K562 (cell line): ENCODE measurements around the gene ENG. TPM values are rescaled to one million over a fixed set of nuclear protein-coding genes. Genes with fewer than 3 reads are reported as not detected.

Experiments
- ATAC-seq: fragments of 200-7000 bp; cut with Tn5 transposase; 3 replicates; pipeline ENCODE4 v1.9.1; 2020; ENCODE audit warnings: moderate library complexity
- BruUV-seq: library from RNA; stranded (reverse); fragments of 400-500 nt; replicated peaks from 2 replicates; lab custom pipeline; 2021; lab: Mats Ljungman, UMichigan
- CTCF ChIA-PET: fragments of 300-600 bp; formaldehyde crosslinking; extraction: SDS; loops from one replicate; lab custom pipeline; 2021; ENCODE audit warnings: low intra/inter-chr PET ratio; lab: Yijun Ruan, JAX
- POLR2A ChIA-PET: fragments of 300-600, 350-650 bp; sonication (Branson Sonifier 250); formaldehyde crosslinking; extraction: SDS; loops from one replicate; lab custom pipeline; 2021; ENCODE audit warnings: antibody characterized with exemption, inconsistent platforms; lab: Yijun Ruan, JAX
- DNase-seq, 4 experiments: peaks; one replicate each; pipeline versions ENCODE4 v3.0.0 to v3.0.0-alpha.2; 2011 to 2018; ENCODE audit warnings: low spot score in 3 of 4, mixed read lengths in 3 of 4; ENCODE audit errors: extremely low read depth in 1 of 4
- FAIRE-seq: peaks from 2 replicates; lab custom pipeline; 2011; peaks lifted over from hg19 to GRCh38; lab: Jason Lieb, UNC
- H2AFZ ChIP-seq: 2 replicates; pipeline ENCODE4 v1.6.0; 2011; ENCODE audit warnings: low read depth, low read length, control low read depth, inconsistent platforms
- H3K27ac ChIP-seq: fragments of 200-600 bp; 3 replicates; pipeline ENCODE4 v1.8.0; 2011; ENCODE audit warnings: low read depth, mild to moderate bottlenecking, control low read depth, inconsistent platforms, low read length, moderate library complexity, mixed read lengths; ENCODE audit errors: extremely low read depth
- H3K27me3 ChIP-seq, 2 experiments: fragments of 300-600 bp in 1 of 2; 2 replicates in 1 of 2; 3 replicates in 1 of 2; pipeline versions ENCODE4 v1.6.0 to v1.8.0; 2011; ENCODE audit warnings: inconsistent platforms in 2 of 2, low read length in 2 of 2, mild to moderate bottlenecking in 1 of 2, mixed read lengths in 1 of 2, moderate library complexity in 1 of 2; ENCODE audit not compliant: control insufficient read depth in 2 of 2, insufficient read depth in 2 of 2
- H3K36me3 ChIP-seq: fragments of 300-600 bp; 3 replicates; pipeline ENCODE4 v1.8.0; 2011; ENCODE audit warnings: mild to moderate bottlenecking, low read length, inconsistent platforms; ENCODE audit not compliant: control insufficient read depth, insufficient read depth
- H3K4me1 ChIP-seq, 2 experiments: fragments of 200-600 bp in 1 of 2; replicated peaks in 1 of 2; 2 replicates in 1 of 2; 3 replicates in 1 of 2; pipeline versions ENCODE4 v1.5.1 to v1.8.0; 2011; ENCODE audit warnings: inconsistent platforms in 2 of 2, low read length in 2 of 2, mild to moderate bottlenecking in 1 of 2, mixed read lengths in 1 of 2, moderate library complexity in 1 of 2; ENCODE audit not compliant: control insufficient read depth in 2 of 2, insufficient read depth in 2 of 2
- H3K4me2 ChIP-seq: 2 replicates; pipeline ENCODE4 v1.6.1; 2011; ENCODE audit warnings: low read length, control low read depth, inconsistent platforms, mixed read lengths; ENCODE audit not compliant: insufficient read depth
- H3K4me3 ChIP-seq: fragments of 200-600 bp; sonication (generic), shearing (Covaris generic); 2 replicates; pipeline ENCODE4 v1.5.1; 2016; ENCODE audit warnings: control low read depth, inconsistent platforms
- H3K79me2 ChIP-seq: fragments of 200-600 bp; 3 replicates; pipeline ENCODE4 v1.8.0; 2011; ENCODE audit warnings: low read length, inconsistent platforms; ENCODE audit not compliant: control insufficient read depth, insufficient read depth
- H3K9ac ChIP-seq, 2 experiments: 2 replicates each; pipeline versions ENCODE4 v1.6.0 to v1.6.1; 2011; ENCODE audit warnings: low read depth in 2 of 2, low read length in 2 of 2, control low read depth in 1 of 2, inconsistent platforms in 1 of 2, mild to moderate bottlenecking in 1 of 2, mixed read lengths in 1 of 2; ENCODE audit not compliant: insufficient read depth in 1 of 2
- H3K9me1 ChIP-seq: one replicate; pipeline ENCODE4 v1.6.0; 2011; ENCODE audit warnings: inconsistent platforms, mild to moderate bottlenecking, low read length, moderate library complexity; ENCODE audit not compliant: control insufficient read depth, insufficient read depth
- H3K9me3 ChIP-seq: replicated peaks from 2 replicates; pipeline ENCODE4 v1.5.1; 2011; ENCODE audit warnings: low read depth, low read length, inconsistent platforms; ENCODE audit not compliant: control insufficient read depth, insufficient read depth
- H4K20me1 ChIP-seq: replicated peaks from 2 replicates; pipeline ENCODE4 v1.6.1; 2011; ENCODE audit warnings: low read length, inconsistent platforms, mixed read lengths; ENCODE audit not compliant: control insufficient read depth, insufficient read depth
- ETV1 ChIP-seq: fragments of 450-650 bp; conservative IDR thresholded peaks from 2 replicates; pipeline ENCODE4 v1.6.1; 2016; ENCODE audit warnings: missing genetic modification characterization, control low read depth, low read depth, missing compliant biosample characterization
- HIVEP1 ChIP-seq: fragments of 250-450 bp; sonication (Bioruptor Pico); IDR thresholded peaks from 2 replicates; pipeline ENCODE4 v1.4.0; 2020; ENCODE audit warnings: mild to moderate bottlenecking
- HMGN3 ChIP-seq: IDR thresholded peaks from 2 replicates; pipeline ENCODE4 v1.6.1; 2011; ENCODE audit warnings: borderline replicate concordance, low read depth, mild to moderate bottlenecking, mixed read lengths, low read length; ENCODE audit not compliant: insufficient read length; ENCODE audit errors: extremely low read depth
- RAD21 ChIP-seq, 2 experiments: fragments of 250-450 bp in 1 of 2; fragments of 450-650 bp in 1 of 2; sonication (Bioruptor Pico) in 1 of 2; formaldehyde crosslinking in 1 of 2; IDR thresholded peaks in 1 of 2; conservative IDR thresholded peaks in 1 of 2; 2 replicates each; pipeline versions ENCODE4 v1.4.0 to v1.8.0; 2020 to 2022; ENCODE audit warnings: mild to moderate bottlenecking in 2 of 2, moderate library complexity in 1 of 2
- SETDB1 ChIP-seq: IDR thresholded peaks from one replicate; pipeline ENCODE4 v1.6.1; 2012; ENCODE audit warnings: low read length, control low read depth, inconsistent platforms
- ZNF146 ChIP-seq: IDR thresholded peaks from one replicate; pipeline ENCODE4 v1.6.1; 2018; ENCODE audit warnings: missing compliant biosample characterization; ENCODE audit not compliant: unreplicated experiment
- ZNF77 ChIP-seq: fragments of 250-450 bp; sonication (Bioruptor Pico); IDR thresholded peaks from 2 replicates; pipeline ENCODE4 v1.5.0; 2020
- WGBS: fragments of 100-300 bp; shearing (Covaris generic); methylation state at CpG from one replicate; pipeline ENCODE4 v1.1.6; 2016; ENCODE audit warnings: low coverage, mixed read lengths; ENCODE audit not compliant: insufficient coverage; ENCODE audit errors: missing lambda C conversion rate; 5-methylcytosine and 5-hydroxymethylcytosine counted together
- in situ Hi-C: fragments of 300-500 bp; cut with MboI; formaldehyde crosslinking; loops from 4 replicates; pipeline ENCODE4 v1.15.0; 2018; ENCODE audit warnings: inconsistent platforms, mixed read lengths
- intact Hi-C: fragments of 100-400 bp; cut with micrococcal nuclease; formaldehyde crosslinking; loops from 2 replicates; pipeline ENCODE4 v1.14.2; 2022
- polyA plus RNA-seq, 8 experiments: library from polyadenylated mRNA; depleted of rRNA in 4 of 8; stranded (reverse) in 5 of 8; unstranded in 3 of 8; fragments of >200 nt; fragmentation: Nextera tagmentation in 2 of 8; fragmentation: Illumina TruSeq in 1 of 8; extraction: Ambion mirVana in 2 of 8; extraction: Trizol in 1 of 8; gene quantifications; 2 replicates each; pipeline versions ENCODE4 v1.2.1 to v1.2.3, GENCODE V29; 2011 to 2014; ENCODE audit warnings: inconsistent platforms in 1 of 8, missing spikeins in 1 of 8
- total RNA-seq, 7 experiments: library from RNA; depleted of rRNA in 6 of 7; stranded (reverse); fragments of >200 nt in 6 of 7; fragmentation: Illumina TruSeq in 2 of 7; extraction: Trizol in 2 of 7; gene quantifications; 2 replicates each; pipeline versions ENCODE4 v1.2.1 to v1.2.3, GENCODE V29; 2011 to 2021; ENCODE audit warnings: low replicate concordance in 1 of 7
- TF ChIP-seq, protein P1 (sequence below): IDR thresholded peaks from 2 replicates; pipeline ENCODE4 v1.6.1; 2014; ENCODE audit warnings: antibody characterized with exemption
- TF ChIP-seq, protein P2 (sequence below): fragments of 250-450 bp; sonication (Bioruptor Pico); IDR thresholded peaks from 2 replicates; pipeline ENCODE4 v1.5.1; 2021; ENCODE audit warnings: mild to moderate bottlenecking
- TF ChIP-seq, protein P3 (sequence below), 2 experiments: IDR thresholded peaks; 2 replicates each; pipeline ENCODE4 v1.6.1; 2012; ENCODE audit warnings: improper control_type of control experiment in 2 of 2, low read depth in 2 of 2, low read length in 2 of 2, borderline replicate concordance in 1 of 2

ENG gene
- total and polyA plus RNA-seq, 9 of the 15 experiments (the other 6 are each of a cell fraction or from before 2014, with no cell fraction given) = 0.04 to 0.40 (median 0.14) TPM; not detected in 1

DNA sequence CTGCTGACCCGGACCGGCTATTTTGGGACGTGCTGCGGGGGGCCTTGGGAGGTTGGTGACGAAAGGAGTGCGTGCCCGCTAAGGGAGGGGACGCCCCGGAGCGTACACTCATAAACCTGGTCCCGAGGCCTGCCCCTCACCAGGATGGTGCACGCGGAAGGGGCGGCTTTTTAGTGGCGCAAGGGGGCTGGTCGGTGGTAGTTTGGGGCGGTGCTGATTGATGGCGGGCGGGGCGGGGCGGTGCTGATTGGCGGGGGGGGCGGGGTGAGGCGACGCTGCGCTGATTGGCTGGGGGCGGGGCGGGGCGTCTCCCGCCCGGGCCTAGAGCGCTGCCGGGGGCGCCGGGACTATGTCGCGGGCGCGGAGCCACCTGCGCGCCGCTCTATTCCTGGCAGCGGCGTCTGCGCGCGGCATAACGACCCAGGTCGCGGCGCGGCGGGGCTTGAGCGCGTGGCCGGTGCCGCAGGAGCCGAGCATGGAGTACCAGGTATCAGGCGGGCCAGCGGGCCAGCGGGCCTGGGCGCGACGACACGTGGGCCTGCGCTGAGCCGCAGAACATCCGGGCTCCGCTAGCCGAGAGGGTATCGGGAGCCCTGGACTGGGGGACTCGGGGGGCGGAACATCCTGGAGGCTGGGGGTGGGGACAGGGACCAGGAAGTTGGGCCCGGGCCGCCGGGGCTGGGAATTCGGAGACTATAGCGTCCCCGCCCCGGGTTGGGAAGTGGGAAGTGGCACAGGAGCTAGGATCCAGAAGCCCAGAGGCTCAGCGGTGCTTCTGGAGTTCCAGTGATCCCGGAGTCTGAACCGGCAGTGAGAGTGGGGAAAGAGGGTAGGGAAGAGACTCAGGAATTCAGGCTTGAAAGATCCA, 51.6 kb downstream of the ENG start, which contains the start of gene FPGS (continued):
- TF ChIP-seq HMGN3 = peak; percentile 90
- no peak for TF ChIP-seq ZNF77
- TF ChIP-seq, protein P1, sequence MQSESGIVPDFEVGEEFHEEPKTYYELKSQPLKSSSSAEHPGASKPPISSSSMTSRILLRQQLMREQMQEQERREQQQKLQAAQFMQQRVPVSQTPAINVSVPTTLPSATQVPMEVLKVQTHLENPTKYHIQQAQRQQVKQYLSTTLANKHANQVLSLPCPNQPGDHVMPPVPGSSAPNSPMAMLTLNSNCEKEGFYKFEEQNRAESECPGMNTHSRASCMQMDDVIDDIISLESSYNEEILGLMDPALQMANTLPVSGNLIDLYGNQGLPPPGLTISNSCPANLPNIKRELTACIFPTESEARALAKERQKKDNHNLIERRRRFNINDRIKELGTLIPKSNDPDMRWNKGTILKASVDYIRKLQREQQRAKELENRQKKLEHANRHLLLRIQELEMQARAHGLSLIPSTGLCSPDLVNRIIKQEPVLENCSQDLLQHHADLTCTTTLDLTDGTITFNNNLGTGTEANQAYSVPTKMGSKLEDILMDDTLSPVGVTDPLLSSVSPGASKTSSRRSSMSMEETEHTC = no peak
- no peak for TF ChIP-seq SETDB1
- TF ChIP-seq HIVEP1 (CRISPR knock-in tag) = 0 out of 2 replicates have a peak, but pooled peaks have one; percentile 58
- TF ChIP-seq ETV1 (tag) = 0 out of 2 replicates have a peak, but pooled peaks have one; percentile 35
- TF ChIP-seq, all 486 proteins: peak for 111

DNA sequence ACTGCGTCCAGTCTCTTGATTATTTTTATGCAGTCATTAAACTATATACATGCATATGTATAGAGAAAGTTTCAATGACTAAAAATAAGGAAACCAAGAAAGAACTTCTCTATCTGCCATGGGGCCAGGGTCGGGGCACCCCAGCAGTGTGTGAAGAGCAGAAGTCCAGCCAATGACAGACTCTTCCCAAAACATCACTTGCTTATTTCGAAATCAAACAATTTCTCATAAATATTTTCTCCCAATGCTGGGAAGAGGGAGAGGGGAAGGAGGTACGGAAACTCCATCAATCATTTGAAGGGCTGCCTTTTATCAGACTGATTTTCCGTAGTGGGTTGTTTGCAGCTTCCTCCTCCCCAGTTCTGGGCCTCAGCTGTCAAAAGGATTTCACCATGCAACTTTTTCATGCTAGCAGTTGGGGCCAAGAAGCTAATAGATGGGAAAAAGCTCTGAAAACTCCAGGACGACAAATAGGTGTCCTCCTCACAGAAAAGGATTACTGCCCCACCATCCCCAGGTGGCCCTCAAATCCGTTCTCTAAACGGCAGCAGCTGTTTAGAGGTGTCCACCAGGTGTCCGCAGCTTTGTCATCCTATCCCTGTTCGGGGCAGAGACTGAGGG, 52.4 kb downstream of the ENG start:
- Histone ChIP-seq H4K20me1 (no peaks in the 10 kb centered on the region), H3K4me3 (peak overlapping the region; percentile 97), H3K79me2 (peaks cover 24% of the 10 kb centered on the region), H3K9ac (peak overlapping the region; percentile 53 to 86), H3K4me2 (peak overlapping the region; percentile 88), H3K36me3 (peaks cover 30% of the 10 kb centered on the region; the same call in 2 of the 3 replicates), H3K4me1 (peaks cover 17 to 24% of the 10 kb centered on the region in 2 experiments; a peak in 4 of 5 replicates), H2AFZ (peak overlapping the region; percentile 99), H3K27ac (peak overlapping the region; percentile 67), H3K9me3 (no peaks in the 10 kb centered on the region), H3K9me1 (no peaks in the 10 kb centered on the region), H3K27me3 (no peaks in the 10 kb centered on the region)
- DNase-seq (no peak), FAIRE-seq (peak; percentile 66), ATAC-seq (peak; percentile 63)
- in situ Hi-C loops (no loop called here), intact Hi-C loops (loop anchor here (5.0 kb wide), 1 partner anchor 70 kb away; no protein-coding TSS in a partner anchor)
- ChIA-PET CTCF (interaction anchor here (0.6 to 1.8 kb wide), 2 partner anchors 16 to 119 kb away, joined by 3 to 6 read pairs; partner anchors contain the start of gene CDK9), POLR2A (interaction anchor here (0.5 to 3.2 kb wide), 8 partner anchors 9 to 900 kb away, joined by 3 to 19 read pairs (median 4); partner anchors contain the start of gene PKN3)
- TSS peak; percentile 70 for BruUV-seq
- WGBS = 22% methylated on average over 10 of the region's 10 CpGs
- no peak for TF ChIP-seq ZNF146
- TF ChIP-seq, protein P2, sequence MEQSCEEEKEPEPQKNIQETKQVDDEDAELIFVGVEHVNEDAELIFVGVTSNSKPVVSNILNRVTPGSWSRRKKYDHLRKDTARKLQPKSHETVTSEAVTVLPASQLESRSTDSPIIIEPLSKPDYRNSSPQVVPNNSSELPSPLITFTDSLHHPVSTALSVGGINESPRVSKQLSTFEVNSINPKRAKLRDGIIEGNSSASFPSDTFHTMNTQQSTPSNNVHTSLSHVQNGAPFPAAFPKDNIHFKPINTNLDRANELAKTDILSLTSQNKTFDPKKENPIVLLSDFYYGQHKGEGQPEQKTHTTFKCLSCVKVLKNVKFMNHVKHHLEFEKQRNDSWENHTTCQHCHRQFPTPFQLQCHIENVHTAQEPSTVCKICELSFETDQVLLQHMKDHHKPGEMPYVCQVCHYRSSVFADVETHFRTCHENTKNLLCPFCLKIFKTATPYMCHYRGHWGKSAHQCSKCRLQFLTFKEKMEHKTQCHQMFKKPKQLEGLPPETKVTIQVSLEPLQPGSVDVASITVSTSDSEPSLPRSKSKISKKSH (CRISPR knock-in tag) = no peak
- TF ChIP-seq RAD21 (CRISPR knock-in tag; conservative IDR thresholded peaks at IDR 0.05 in 1 of 2, IDR thresholded peaks at IDR 0.05 in 1 of 2) = peak in 1 of 2 experiments; percentile 30; a peak in 3 of 4 replicates
- TF ChIP-seq, protein P3, sequence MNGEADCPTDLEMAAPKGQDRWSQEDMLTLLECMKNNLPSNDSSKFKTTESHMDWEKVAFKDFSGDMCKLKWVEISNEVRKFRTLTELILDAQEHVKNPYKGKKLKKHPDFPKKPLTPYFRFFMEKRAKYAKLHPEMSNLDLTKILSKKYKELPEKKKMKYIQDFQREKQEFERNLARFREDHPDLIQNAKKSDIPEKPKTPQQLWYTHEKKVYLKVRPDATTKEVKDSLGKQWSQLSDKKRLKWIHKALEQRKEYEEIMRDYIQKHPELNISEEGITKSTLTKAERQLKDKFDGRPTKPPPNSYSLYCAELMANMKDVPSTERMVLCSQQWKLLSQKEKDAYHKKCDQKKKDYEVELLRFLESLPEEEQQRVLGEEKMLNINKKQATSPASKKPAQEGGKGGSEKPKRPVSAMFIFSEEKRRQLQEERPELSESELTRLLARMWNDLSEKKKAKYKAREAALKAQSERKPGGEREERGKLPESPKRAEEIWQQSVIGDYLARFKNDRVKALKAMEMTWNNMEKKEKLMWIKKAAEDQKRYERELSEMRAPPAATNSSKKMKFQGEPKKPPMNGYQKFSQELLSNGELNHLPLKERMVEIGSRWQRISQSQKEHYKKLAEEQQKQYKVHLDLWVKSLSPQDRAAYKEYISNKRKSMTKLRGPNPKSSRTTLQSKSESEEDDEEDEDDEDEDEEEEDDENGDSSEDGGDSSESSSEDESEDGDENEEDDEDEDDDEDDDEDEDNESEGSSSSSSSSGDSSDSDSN (IDR thresholded peaks at IDR 0.05; ENCODE audit: borderline replicate concordance in 1 of 2, low read depth in 2 of 2, low read length in 2 of 2) = no peak
